Mucosa of descending colon (tissue), 3 donors: ENCODE measurements around the gene CARHSP1. TPM values are rescaled to one million over a fixed set of nuclear protein-coding genes. Genes with fewer than 3 reads are reported as not detected.

Experiments
- ATAC-seq: fragments of 200-7000 bp; cut with Tn5 transposase; one replicate; pipeline ENCODE4 v1.9.1; 2020; ENCODE audit warnings: mild to moderate bottlenecking, moderate library complexity
- DNase-seq, 3 donors: peaks; one replicate each; pipeline ENCODE4 v3.0.0-alpha.2; 2020
- H3K36me3 ChIP-seq: fragments of 200-600 bp; one replicate; pipeline ENCODE4 v1.8.0; 2021; ENCODE audit warnings: low read depth, mild to moderate bottlenecking
- H3K4me1 ChIP-seq: fragments of 200-600 bp; one replicate; pipeline ENCODE4 v1.8.0; 2021; ENCODE audit warnings: low read depth, mild to moderate bottlenecking
- H3K4me3 ChIP-seq: fragments of 200-600 bp; one replicate; pipeline ENCODE4 v1.8.0; 2021; ENCODE audit warnings: mild to moderate bottlenecking
- H3K9me3 ChIP-seq: fragments of 200-600 bp; one replicate; pipeline ENCODE4 v1.8.0; 2021; ENCODE audit warnings: mild to moderate bottlenecking
- CTCF ChIP-seq: fragments of 200-600 bp; IDR thresholded peaks from one replicate; pipeline ENCODE4 v1.8.0; 2022; ENCODE audit warnings: antibody characterized with exemption, mild to moderate bottlenecking
- intact Hi-C, 2 donors: fragments of 100-400 bp; cut with DNase I in 1 of 2; cut with micrococcal nuclease in 1 of 2; formaldehyde crosslinking; loops; one replicate each; pipeline versions ENCODE4 v1.11.0 to v1.11.1; 2022; cut with DNase I, micrococcal nuclease
- total RNA-seq, 3 donors: library from RNA; stranded (reverse); fragmentation: NEBNext Ultra II Directional in 2 of 3; extraction: Animal tissue kit (Norgen Biotek cat#: 25700) in 2 of 3; gene quantifications; one replicate each; pipeline versions ENCODE4 v1.2.1 to v1.2.4, GENCODE V29; 2021 to 2023
- donor health status: DM: no; HTN: no; CAD: no; lungs with moderate emphysema.
- donor health status: DM: no; HTN: no; CAD: no.
- donor health status: DM: no; HTN: yes; CAD: no.

The CARHSP1 gene
- total RNA-seq, 3 donors from 2014 or later, result 42.7 to 69.4 (median 56.8) TPM

- DNase-seq, result peak in 1 of 3 donors; percentile 40
- intact Hi-C loops, result no loop called here
- Histone ChIP-seq H3K9me3 (no peaks in the 10 kb centered on the region), H3K36me3 (peaks cover 19% of the 10 kb centered on the region), H3K4me1 (no peaks in the 10 kb centered on the region), H3K4me3 (no peak overlapping the region)
- peak; percentile 24 for ATAC-seq
- TF ChIP-seq CTCF, result no peak
Observed at GRCh38 chr16:8892101-8892575, 23.3 kb upstream of the CARHSP1 start.

- DNase-seq (no peak), ATAC-seq (no peak)
- peaks cover 8% of the 10 kb centered on the region for H3K4me1 ChIP-seq
- no peak for TF ChIP-seq CTCF
- H3K4me3 ChIP-seq, result no peak overlapping the region
- intact Hi-C loops, result no loop called here
- H3K9me3 ChIP-seq, result no peaks in the 10 kb centered on the region
- H3K36me3 ChIP-seq, result peaks cover 17% of the 10 kb centered on the region
Observed at GRCh38 chr16:8890549-8890921, 21.7 kb upstream of the CARHSP1 start.

GRCh38 chr16:8889893-8890548 lies 21.2 kb upstream of the CARHSP1 start:
- DNase-seq (peak in 2 of 3 donors; percentile 23 to 34), ATAC-seq (no peak)
- Histone ChIP-seq H3K9me3 (no peaks in the 10 kb centered on the region), H3K4me3 (no peak overlapping the region), H3K36me3 (peaks cover 12% of the 10 kb centered on the region), H3K4me1 (peaks cover 10% of the 10 kb centered on the region)
- intact Hi-C loops, result loop anchor here (5.0 to 10.0 kb wide), 3 partner anchors 52 to 235 kb away; no protein-coding TSS in a partner anchor
- TF ChIP-seq CTCF, result no peak

GRCh38 chr16:8888951-8889892 lies 20.4 kb upstream of the CARHSP1 start:
- no peak for TF ChIP-seq CTCF
- intact Hi-C loops, result loop anchor here (5.0 to 10.0 kb wide), 3 partner anchors 53 to 234 kb away; no protein-coding TSS in a partner anchor
- DNase-seq, result peak in 2 of 3 donors; percentile 43 to 47
- Histone ChIP-seq H3K9me3 (no peaks in the 10 kb centered on the region), H3K4me3 (no peak overlapping the region), H3K4me1 (peaks cover 18% of the 10 kb centered on the region), H3K36me3 (peaks cover 4% of the 10 kb centered on the region)
- peak; percentile 6 for ATAC-seq

- intact Hi-C loops, result loop anchor here (5.0 to 10.0 kb wide), 3 partner anchors 54 to 233 kb away; no protein-coding TSS in a partner anchor
- H3K9me3 ChIP-seq, result no peaks in the 10 kb centered on the region
- peaks cover 21% of the 10 kb centered on the region for H3K4me1 ChIP-seq
- no peak for TF ChIP-seq CTCF
- ATAC-seq, result no peak
- DNase-seq, result peak in 1 of 3 donors; percentile 41
- no peaks in the 10 kb centered on the region for H3K36me3 ChIP-seq
- H3K4me3 ChIP-seq, result no peak overlapping the region
Observed at GRCh38 chr16:8887952-8888560, 19.2 kb upstream of the CARHSP1 start.
